Keratinocyte (primary cell): ENCODE data around the gene ZBTB37. TPM values are rescaled to one million over a fixed set of nuclear protein-coding genes. Genes with fewer than 3 reads are reported as not detected.

Experiments used
- DNase-seq: peaks from one replicate; pipeline ENCODE4 v3.0.0-alpha.2; 2011; ENCODE audit warnings: low read depth, missing footprints, low spot score
- FAIRE-seq: peaks from 2 replicates; lab custom pipeline; 2011; peaks lifted over from hg19 to GRCh38; lab: Jason Lieb, UNC
- H2AFZ ChIP-seq: 2 replicates; pipeline ENCODE4 v1.6.0; 2012; ENCODE audit warnings: low read length, control low read depth, inconsistent platforms; ENCODE audit not compliant: control insufficient read depth
- H3K27ac ChIP-seq: 2 replicates; pipeline ENCODE4 v1.5.1; 2011; ENCODE audit warnings: low read length; ENCODE audit not compliant: control insufficient read depth, insufficient read depth
- H3K27me3 ChIP-seq: 3 replicates; pipeline ENCODE4 v1.6.0; 2011; ENCODE audit warnings: low read length; ENCODE audit not compliant: control insufficient read depth, insufficient read depth; ENCODE audit errors: extremely low read depth
- H3K36me3 ChIP-seq, 2 experiments: 2 replicates in 1 of 2; 3 replicates in 1 of 2; pipeline ENCODE4 v1.5.1; 2011; ENCODE audit warnings: low read length in 2 of 2, mild to moderate bottlenecking in 1 of 2; ENCODE audit not compliant: control insufficient read depth in 2 of 2, insufficient read depth in 2 of 2; ENCODE audit errors: extremely low read depth in 1 of 2
- H3K4me1 ChIP-seq: 3 replicates; pipeline ENCODE4 v1.5.1; 2011; ENCODE audit warnings: low read length; ENCODE audit not compliant: control insufficient read depth, insufficient read depth; ENCODE audit errors: extremely low read depth
- H3K4me2 ChIP-seq: 3 replicates; pipeline ENCODE4 v1.6.0; 2011; ENCODE audit warnings: low read depth, low read length; ENCODE audit not compliant: control insufficient read depth, insufficient read depth; ENCODE audit errors: extremely low read depth
- H3K4me3 ChIP-seq, 3 experiments: fragments of 200-600 bp in 1 of 3; sonication (generic) in 1 of 3; 2 replicates in 2 of 3; 3 replicates in 1 of 3; pipeline ENCODE4 v1.5.1; 2011 to 2016; ENCODE audit warnings: low read length in 3 of 3, mild to moderate bottlenecking in 3 of 3, control low read depth in 2 of 3, inconsistent platforms in 1 of 3, low read depth in 1 of 3, mixed read lengths in 1 of 3, mixed run types in 1 of 3, moderate library complexity in 1 of 3; ENCODE audit not compliant: control insufficient read depth in 2 of 3, insufficient read depth in 2 of 3; ENCODE audit errors: extremely low read depth in 1 of 3
- H3K79me2 ChIP-seq: 2 replicates; pipeline ENCODE4 v1.6.0; 2012; ENCODE audit warnings: low read length; ENCODE audit not compliant: control insufficient read depth, insufficient read depth
- H3K9ac ChIP-seq: 3 replicates; pipeline ENCODE4 v1.6.0; 2011; ENCODE audit warnings: low read length; ENCODE audit not compliant: control insufficient read depth, insufficient read depth; ENCODE audit errors: extremely low read depth
- H3K9me1 ChIP-seq: 3 replicates; pipeline ENCODE4 v1.6.0; 2011; ENCODE audit warnings: low read length; ENCODE audit not compliant: control insufficient read depth, insufficient read depth; ENCODE audit errors: extremely low read depth
- H3K9me3 ChIP-seq: 2 replicates; pipeline ENCODE4 v1.5.1; 2012; ENCODE audit warnings: low read depth, low read length; ENCODE audit not compliant: control insufficient read depth
- H4K20me1 ChIP-seq: 3 replicates; pipeline ENCODE4 v1.6.0; 2011; ENCODE audit warnings: low read length; ENCODE audit not compliant: control insufficient read depth, insufficient read depth; ENCODE audit errors: extremely low read depth
- CTCF ChIP-seq, 3 experiments: IDR thresholded peaks in 1 of 3; conservative IDR thresholded peaks in 1 of 3; optimal IDR thresholded peaks in 1 of 3; 2 replicates in 2 of 3; 3 replicates in 1 of 3; pipeline versions ENCODE3 to v1.5.1; 2011; ENCODE audit warnings: low read length in 3 of 3, mild to moderate bottlenecking in 3 of 3, moderate library complexity in 2 of 3, control low read depth in 1 of 3, inconsistent platforms in 1 of 3; ENCODE audit not compliant: insufficient read depth in 2 of 3; ENCODE audit errors: extremely low read depth in 1 of 3
- EZH2 ChIP-seq: IDR thresholded peaks from one replicate; pipeline ENCODE4 v1.6.1; 2012; ENCODE audit warnings: inconsistent platforms, mild to moderate bottlenecking, low read length, moderate library complexity
- dilution Hi-C: fragments of 300-500 bp; cut with MboI; formaldehyde crosslinking; loops from one replicate; pipeline ENCODE4 v1.7.0; 2020; ENCODE audit warnings: low sequenced_read_pairs; ENCODE audit not compliant: extremely low pct_ligation_motif_present
- polyA plus RNA-seq, 5 experiments: library from polyadenylated mRNA; depleted of rRNA in 3 of 5; stranded (reverse) in 3 of 5; stranded (forward) in 1 of 5; unstranded in 1 of 5; fragments of >200 nt; gene quantifications; 1 replicate in 1 of 5; 2 replicates in 3 of 5; 3 replicates in 1 of 5; pipeline versions ENCODE4 v1.2.1 to v1.2.3, GENCODE V29; 2011 to 2012; ENCODE audit warnings: missing spikeins in 2 of 5, low read depth in 1 of 5, low replicate concordance in 1 of 5

The ZBTB37 gene
- polyA plus RNA-seq, 1 donor (not counting 4 experiments of a cell fraction or from before 2014, with no cell fraction given) = 1.8 TPM

- no peak for DNase-seq
Observed at GRCh38 chr1:173893611-173894010, 25.4 kb downstream of the ZBTB37 start.

GRCh38 chr1:173894189-173894588, 26.0 kb downstream of the ZBTB37 start:
- H3K9ac ChIP-seq = no peak overlapping the region
- no peak overlapping the region for H3K4me3 ChIP-seq
- TF ChIP-seq EZH2 (no peak), CTCF (optimal IDR thresholded peaks at IDR 0.05 in 1 of 3, IDR thresholded peaks at IDR 0.05 in 1 of 3, conservative IDR thresholded peaks at IDR 0.05 in 1 of 3; ENCODE audit: extremely low read depth in 1 of 3, insufficient read depth in 2 of 3, low read length in 3 of 3) (no peak)
- no peaks in the 10 kb centered on the region for H3K79me2 ChIP-seq
- H3K4me1 ChIP-seq = peaks cover 8% of the 10 kb centered on the region
- dilution Hi-C loops = no loop called here
- no peak overlapping the region for H2AFZ ChIP-seq
- no peaks in the 10 kb centered on the region for H3K36me3 ChIP-seq
- no peaks in the 10 kb centered on the region for H3K9me3 ChIP-seq
- H3K27ac ChIP-seq = no peak overlapping the region
- no peaks in the 10 kb centered on the region for H4K20me1 ChIP-seq
- no peaks in the 10 kb centered on the region for H3K9me1 ChIP-seq
- peak overlapping the region; percentile 4 for H3K4me2 ChIP-seq
- no peaks in the 10 kb centered on the region for H3K27me3 ChIP-seq
- no peak for DNase-seq
- FAIRE-seq = peak; percentile 5

More at GRCh38 chr1:173893611-173894010, 25.4 kb downstream of the ZBTB37 start:
- H3K4me3 ChIP-seq = no peak overlapping the region
- peaks cover 8% of the 10 kb centered on the region for H3K4me1 ChIP-seq
- dilution Hi-C loops = no loop called here
- no peak for FAIRE-seq
- no peak for TF ChIP-seq CTCF (optimal IDR thresholded peaks at IDR 0.05 in 1 of 3, IDR thresholded peaks at IDR 0.05 in 1 of 3, conservative IDR thresholded peaks at IDR 0.05 in 1 of 3; ENCODE audit: extremely low read depth in 1 of 3, insufficient read depth in 2 of 3, low read length in 3 of 3)
- no peak for TF ChIP-seq EZH2
- H4K20me1 ChIP-seq = no peaks in the 10 kb centered on the region
- H3K9ac ChIP-seq = no peak overlapping the region
- no peaks in the 10 kb centered on the region for H3K36me3 ChIP-seq
- H3K79me2 ChIP-seq = no peaks in the 10 kb centered on the region
- peak overlapping the region; percentile 4 for H3K4me2 ChIP-seq
- no peak overlapping the region for H3K27ac ChIP-seq
- no peak overlapping the region for H2AFZ ChIP-seq
- no peaks in the 10 kb centered on the region for H3K9me1 ChIP-seq
- no peaks in the 10 kb centered on the region for H3K27me3 ChIP-seq
- no peaks in the 10 kb centered on the region for H3K9me3 ChIP-seq
